Embryonic facial prominence (tissue), 1 donor: ENCODE results near the gene SMCO3.

ENCODE experiments used
- DNase-seq: peaks from one replicate; pipeline ENCODE4 v3.0.0-alpha.2; 2016; ENCODE audit errors: extremely low spot score

SMCO3 gene

DNA sequence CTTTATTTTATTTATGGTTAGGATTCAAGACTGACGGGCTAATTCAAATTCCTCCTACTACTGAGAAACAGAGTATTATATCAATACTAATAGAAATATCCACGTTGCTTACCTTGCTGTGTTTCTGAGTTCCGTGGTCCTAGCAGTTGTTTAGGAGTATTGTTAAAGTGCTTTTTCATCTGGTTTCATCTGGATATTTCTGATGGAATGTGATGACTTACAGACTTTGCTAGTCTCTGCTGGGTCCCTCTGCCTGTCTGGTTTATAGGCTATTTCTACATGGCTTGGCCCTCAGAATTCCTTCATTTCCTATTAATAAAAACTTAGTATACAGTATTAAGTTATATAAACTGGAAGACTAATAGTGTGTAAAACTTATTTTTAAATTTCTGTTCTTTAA, at the start of gene SMCO3:
Gene SMCO3 (minus strand): TSS at position 169 of the 400 bp plus-strand sequence. CDS start 7,502 bp downstream, outside the sequence.
- DNase-seq, result no peak

DNA sequence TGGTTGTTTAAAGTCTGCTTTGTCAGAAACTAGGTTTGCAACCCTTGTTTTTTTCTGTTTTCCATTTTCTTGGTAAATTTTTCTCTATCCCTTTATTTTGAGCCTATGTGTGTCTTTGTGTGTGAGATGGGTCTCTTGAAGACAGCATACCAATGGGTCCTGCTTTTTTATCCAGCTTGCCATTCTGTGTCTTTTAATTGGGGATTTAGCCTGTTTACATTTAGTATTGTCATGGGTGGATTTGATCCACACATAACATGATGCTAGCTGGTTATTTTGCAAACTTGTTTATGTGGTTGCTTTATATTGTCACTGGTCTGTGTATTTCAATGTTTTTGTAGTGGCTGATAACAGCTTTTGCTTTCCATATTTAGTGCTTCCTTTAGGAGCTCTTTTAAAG, 46.5 kb upstream of the SMCO3 start:
- DNase-seq, result no peak

DNA sequence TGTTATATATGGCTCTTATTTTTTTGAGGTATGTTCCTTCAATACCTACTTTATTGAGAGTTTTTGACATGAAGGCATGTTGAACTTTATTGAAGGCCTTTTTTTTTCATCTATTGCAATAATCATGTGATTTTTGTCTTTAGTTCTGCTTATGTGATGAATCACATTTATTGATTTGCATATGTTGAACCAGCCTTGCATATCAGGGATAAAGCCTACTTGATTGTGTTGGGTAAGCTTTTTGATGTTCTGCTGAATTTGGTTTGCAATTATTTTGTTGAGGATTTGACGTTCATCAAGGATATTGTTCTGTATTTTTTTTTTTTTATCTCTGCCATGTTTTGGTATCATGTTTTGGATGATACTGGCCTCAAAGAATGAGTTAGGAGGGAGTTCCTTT, 44.5 kb upstream of the SMCO3 start:
- no peak for DNase-seq

DNA sequence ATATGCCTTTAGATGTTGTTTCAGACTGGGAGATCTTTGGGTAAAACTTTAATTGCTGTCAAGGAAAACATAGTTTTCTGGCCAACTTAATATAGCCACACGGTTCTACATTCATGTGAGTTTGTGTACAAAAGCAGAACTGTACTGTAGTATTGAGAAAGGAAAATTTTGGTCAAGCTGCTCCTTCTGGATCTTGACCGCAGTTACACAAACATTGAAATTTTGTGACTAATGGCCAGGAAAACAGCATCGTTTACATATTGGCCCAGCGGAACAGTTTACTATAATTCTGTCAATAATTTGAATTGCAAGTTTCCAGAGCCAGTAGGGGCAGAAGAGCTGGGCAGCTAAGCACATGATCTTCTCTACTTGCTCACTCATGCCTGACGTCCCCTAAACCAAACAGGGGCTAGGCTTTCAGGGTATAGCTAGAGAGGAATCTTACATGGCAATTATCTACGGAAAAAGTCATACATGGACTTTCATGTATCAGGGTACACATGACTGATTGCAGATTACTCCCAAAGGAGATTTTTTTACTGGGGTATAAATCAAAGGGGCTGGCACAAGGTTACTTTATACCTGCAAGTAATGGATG, 40.7 kb upstream of the SMCO3 start:
- DNase-seq, result no peak

DNA sequence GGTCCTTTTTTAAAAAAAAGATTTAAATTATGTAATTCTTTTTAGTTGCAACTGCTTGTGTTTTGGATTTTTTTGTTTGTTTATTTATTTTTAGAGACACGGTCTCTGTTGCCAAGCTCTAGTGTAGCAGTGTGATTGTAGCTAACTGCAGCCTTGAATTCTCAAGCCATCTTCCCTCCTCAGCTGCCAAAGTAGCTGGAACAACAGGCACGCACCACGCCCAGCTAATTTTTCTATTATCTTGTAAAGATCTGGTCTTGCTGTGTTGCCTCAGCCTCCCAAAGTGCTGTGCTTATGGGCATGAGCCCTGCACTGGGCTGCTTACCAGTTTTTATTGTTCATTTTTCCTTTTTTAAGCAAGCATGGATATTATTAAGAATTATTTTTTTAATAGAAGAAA, 40.0 kb upstream of the SMCO3 start:
- DNase-seq, result no peak

DNA sequence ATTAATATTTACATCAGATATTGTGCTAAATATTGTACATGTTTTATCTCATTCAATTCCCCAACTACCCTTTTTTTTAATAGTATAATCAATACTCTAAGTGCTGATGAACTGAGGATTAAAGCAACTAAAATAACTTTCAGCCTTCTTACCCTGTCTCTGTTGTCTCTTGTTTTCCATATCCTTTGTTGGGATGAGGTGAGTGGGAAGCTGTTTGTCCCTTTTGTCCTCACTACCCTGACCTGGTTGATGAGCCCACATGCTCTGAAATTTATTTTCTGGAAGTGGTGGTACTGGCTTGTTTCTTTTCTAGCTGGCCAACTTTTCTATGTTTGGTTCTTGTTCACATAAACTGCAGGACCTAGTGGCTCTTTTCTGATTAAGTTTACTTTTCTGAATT, 38.9 kb upstream of the SMCO3 start:
- DNase-seq, result no peak

DNA sequence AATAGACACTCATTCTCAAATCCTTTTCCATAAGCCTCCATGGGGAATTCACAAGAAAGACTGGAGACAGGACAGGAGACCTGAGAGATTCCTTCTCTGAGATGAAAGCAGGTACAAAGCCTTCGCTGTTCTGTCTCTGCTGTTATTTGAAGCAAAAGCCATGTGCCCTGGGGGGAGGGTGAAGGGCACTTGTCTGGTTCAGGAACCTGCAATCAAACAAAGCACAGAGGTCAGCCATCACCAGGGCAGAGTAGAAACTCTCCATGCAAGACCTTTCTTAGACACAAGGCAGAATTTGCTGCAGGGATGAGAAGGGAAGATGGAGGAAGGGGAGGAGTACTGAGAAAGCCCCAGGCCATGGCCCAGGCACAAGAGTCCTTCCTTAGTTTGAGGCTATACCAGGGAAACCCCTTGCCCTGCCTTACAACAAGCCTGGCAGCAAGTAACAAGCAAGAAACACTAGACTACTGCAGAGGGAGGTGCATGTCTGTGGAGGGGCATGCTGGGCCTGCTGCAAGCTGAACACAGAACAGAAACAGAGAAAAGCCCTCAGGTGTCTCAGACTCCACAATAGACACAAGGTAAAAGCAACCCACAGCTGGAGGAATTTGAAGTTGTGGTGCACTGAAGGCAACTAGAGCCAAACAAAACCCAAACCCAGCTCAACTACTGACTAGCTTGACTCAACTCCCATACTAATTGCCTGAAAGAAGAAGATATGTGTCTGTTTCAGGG, 37.1 kb upstream of the SMCO3 start:
- no peak for DNase-seq

DNA sequence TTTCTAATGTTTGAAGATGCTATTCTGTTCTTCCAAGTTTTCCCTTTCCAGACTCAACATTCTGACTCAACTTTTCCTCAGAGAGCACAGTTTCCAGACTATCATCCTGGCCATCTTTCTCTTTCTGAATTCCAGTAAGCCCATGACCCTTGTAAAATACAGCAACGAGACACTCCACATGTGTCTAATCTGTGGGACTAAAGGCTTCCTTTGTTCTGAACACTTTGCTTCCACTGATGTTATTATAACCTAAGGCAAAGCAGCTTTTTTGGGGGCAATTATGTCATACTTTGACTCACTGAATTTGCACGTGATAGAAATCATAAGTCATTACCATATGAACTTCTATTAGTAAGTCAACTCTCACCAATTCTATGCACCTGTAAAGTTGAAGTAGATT, 35.7 kb upstream of the SMCO3 start:
- DNase-seq, result no peak

DNA sequence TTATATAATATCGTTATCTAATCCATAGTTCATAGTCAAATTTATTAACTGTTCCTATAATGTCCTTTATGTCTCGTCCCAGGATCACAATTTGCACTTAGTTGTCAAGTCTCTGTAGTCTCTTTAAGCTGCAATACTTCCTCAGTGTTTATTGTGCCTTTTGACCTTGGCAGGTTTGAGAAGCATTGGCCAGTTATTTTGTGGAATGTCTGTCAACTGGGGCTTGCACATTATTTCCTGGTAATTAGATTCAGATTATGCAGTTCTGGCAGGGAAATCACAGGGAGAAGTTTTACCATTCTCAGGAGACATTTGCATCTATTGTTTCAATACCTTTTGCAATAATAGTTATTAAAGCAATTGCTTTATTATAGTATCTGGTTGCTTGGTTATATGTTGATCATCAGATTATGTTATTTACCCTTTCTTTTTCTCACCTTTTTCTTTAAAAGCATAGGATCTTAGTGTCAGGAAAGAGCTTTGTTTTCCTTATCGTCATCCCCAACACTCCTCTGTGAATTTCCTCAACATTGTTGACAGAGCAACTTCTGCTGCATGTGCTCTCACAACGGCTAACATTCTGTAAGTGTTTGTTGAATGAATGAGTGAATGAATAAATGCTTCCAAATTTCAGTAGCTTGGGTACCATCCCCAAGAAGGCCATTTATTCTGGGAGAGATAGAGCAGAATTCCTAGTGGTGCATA, 33.0 kb upstream of the SMCO3 start:
- no peak for DNase-seq

DNA sequence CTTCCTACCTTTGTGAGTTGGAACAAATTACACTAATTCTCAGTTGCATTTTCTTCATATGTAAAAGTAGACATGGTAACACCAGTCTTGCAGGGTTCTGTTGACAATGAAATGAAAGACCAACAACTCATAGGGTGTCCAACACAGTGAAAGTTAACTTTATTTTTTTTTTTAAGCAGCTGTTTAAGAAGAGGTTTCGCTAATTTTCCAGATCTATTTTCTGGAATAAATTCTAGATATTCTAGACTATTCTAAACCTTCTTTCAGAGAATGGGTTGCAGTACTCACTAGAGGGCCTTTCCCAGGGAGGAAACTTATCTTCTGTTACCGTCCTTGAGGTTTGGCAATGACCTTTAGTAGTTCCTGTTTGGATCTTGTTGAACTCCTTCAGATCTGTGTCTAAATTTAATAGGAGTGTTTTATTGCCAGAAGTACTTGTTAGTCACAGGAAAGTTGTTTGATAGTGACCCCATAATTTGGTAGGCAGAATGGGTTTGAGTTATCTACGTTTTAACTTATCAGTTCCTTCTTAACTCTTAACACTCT, 32.1 kb upstream of the SMCO3 start:
- DNase-seq, result no peak

DNA sequence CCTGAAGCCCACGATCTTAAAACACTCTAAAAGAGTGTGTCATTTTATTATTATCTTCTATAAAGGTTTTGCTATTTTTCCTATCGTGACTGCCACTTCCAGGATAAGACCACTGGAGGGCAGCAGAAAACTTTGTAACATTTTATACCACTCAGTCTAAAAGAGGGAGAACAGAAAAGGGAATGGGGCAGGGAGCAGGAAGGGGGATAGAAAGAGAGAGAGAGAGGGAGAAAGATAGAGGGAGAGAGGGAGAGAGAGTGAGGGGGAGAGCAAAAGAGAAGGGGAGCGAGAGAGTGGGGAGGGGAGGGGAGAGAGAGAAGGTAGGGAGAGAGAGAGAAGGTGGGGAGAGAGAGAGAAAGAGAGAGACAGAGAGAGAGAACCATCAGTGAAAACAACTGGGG, 31.4 kb upstream of the SMCO3 start:
- peak; percentile 76 for DNase-seq

DNA sequence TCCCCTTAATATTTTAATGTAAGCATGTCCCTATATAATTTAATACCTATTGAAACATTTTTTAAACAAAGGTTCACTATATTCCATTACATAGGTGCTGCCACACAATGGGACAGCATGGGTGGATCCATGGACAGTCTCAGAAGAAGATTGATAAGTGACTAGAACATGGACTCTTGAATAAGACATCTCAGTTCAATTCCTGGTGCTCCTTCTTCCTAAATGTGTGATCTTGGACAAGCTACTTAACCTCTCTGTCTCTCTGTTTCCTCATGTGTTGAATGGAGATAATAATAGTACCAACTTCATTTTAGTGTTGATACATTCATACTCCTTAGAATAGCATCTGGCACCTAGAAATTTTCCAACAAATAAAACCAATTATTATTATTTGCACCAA, 30.4 kb upstream of the SMCO3 start:
- no peak for DNase-seq

DNA sequence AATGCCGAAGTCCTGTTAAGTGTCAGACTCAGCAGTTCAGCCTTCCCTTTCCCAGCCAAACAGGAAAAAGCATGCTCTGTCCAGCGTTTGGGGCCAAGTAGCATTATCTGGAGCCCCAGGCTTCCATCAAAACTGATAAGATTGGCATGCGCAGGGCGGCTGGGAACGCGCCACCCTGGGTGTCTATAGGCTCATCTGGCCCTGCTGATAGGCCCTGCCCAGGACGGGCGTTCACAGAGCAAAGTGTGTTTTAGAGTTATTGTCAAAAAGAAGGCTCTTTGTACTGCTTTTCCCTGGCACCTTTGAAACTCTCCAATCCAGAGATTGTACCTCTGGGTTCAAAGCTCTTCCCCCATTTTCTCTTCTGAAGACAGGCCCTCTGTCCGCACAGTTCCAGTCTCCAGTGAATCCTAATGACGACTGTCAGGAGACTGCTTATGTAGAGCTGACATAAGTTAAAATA, 29.5 kb upstream of the SMCO3 start, which contains the start of gene ART4:
Gene ART4 (minus strand): TSS at position 102 of the 463 bp plus-strand sequence. CDS start 413 bp downstream, outside the sequence.
- no peak for DNase-seq

DNA sequence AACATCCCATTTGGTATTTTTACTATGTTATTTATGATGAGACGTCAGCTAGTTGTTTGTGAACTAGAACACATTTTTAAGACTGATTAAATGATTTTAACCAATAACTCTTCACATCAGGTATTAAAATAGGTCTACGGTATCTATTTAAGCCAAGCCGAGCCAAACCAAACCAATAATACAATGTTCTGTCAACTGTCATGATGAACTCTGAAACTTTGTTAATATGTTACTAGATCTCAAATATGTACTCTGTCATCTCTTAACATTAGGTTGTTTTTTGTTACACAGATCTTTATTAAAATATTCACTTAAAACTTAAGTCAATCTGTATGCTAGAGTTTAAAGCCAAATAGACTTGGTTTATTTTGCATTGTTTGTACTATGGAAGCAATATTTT, 28.3 kb upstream of the SMCO3 start:
- no peak for DNase-seq

DNA sequence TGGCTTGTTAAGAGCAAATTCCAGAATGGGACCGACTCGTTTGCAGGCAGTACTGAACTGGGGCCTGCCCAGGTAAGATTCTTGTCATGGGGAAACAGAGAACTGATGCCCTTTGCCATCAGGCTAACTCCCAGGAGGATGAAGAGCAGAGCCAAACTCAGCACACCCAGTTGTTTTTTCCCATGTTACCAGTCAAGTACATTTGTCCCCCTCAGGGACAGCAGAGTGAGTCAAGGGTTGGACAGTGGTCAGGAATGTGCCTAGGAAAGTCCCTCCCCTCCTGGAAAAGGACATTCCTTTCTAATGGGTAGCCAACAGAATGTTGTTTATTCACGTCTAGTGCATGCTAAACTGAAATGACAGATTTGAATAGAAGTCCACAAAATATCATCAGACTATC, 27.8 kb upstream of the SMCO3 start:
- DNase-seq, result no peak

DNA sequence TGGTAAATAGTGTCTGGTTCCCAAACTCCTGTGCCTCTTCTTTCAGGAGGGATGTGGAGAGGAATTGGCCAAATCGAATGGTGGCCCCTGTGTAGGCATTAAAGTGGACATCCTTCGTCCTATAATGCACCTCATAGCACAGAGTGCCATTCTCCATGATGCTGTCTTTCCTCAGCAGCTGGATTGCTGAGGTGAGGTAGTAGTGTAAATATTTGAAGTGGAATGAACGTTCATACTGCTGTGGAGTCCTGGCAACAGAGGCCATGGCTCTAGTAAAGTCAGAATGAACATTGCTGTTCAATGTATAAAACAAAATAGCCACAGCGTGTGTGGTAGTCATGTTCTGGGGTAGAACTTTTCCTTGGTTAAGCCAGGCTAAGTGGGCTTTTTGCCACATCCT, 26.6 kb upstream of the SMCO3 start:
- DNase-seq, result no peak

DNA sequence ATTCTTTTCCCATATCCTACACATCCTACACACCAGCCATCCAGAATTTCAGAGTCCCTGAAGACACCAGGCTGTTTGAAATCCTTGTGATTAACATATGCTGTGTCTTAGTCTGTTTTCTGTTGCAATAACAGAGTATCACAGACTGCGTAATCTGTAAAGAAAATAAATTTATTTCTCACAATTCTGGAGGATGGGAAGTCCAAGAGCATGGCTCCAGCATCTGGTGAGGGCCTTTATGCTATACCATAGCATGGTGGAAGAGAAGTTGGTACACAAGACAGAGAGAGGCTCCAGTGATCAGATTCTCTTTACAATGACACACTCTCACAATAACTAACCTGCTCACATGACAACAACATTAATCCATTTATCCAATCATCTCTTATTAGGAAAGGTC, 25.3 kb upstream of the SMCO3 start:
- no peak for DNase-seq

DNA sequence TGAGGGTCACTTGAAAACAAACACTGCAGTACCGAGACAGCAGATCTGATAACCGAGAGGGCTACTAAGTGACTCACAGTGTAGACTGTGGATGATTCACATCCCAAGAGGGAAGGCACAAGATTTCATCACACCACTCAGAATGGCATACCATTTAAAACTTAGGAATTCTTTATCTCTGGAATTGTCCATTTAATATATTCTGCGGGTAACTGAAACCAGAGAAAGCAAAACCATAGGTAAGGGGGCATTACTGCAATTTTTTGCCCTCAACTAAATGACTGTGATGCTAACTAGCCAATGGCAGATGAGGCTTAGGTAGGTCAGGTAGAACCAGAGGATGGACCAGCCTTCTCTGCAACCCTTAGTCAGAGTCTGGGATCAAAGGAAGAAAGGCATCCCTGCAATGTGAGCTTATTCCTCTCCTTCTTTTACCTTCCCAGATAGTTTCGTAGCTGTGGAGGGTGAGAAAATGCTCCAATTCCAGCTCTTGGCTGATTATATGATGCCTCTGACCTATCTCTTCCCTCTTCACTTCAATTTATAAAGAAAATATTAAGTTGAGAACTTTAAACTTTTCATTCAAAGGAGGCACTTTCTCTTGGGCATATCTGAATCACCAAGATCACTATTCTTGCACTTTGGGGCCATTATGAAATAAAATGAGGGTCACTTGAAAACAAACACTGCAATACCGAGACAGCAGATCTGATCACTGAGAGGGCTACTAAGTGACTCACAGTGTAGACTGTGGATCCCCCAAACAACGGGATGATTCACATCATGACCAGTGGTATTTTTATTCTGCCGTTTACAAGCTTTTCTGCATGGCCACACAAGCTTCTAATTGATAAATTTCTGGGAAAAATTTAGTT, 22.6 kb upstream of the SMCO3 start:
- DNase-seq, result no peak

DNA sequence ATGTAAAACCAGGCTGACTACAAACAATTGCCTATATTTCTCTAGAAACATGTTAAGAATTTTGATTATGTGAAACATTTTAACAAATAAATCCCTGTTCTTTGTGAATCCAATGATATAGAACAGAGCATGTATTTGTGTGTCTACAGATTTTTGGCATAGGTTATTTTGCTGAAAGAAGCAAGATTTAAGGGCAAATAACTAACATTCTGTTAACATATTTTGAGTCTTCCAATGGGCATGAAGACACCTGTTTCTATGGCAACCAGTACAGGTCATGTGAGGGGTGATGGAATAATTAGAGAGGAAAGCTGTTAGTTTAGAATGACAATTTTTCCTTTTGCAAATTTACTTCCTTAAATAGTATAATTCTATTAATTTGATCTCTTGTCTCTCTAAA, 20.5 kb upstream of the SMCO3 start:
- DNase-seq, result no peak

DNA sequence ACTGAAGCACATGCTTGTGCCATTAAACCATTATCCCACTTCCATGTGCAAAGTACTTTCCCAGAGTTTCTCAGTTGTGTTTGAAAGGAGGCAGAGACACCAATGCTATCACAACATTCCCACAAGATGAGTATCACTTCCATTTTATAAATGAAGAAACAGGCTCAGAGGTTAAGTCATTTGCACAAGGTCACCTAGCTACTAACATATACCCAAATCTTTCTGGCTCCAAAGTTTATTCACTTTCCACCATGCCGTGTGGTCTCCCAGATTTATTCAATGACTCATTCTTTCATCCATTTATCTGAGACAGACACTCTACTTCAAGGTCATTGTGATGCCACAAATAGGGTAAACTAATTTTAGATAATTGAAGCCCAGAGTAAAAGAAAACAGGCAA, 20.0 kb upstream of the SMCO3 start:
- no peak for DNase-seq

DNA sequence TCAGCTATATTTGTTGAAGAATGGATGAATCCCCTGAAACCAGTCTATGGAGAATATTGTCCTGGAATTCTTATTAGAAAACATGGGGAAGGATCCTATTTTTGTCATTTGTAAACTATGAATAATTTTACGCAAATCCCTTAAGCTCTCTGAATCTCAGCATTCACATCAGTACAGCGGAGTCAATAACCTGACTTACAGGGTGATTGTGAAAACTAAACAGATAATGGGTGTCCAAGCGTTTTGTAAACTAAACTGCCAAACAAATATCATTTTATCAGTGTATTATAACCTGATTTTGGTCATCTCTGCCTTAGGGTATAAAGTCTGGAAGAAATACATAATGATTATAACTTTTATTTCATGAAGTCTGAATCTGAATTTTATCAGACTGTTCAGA, 19.4 kb upstream of the SMCO3 start:
- DNase-seq, result no peak

DNA sequence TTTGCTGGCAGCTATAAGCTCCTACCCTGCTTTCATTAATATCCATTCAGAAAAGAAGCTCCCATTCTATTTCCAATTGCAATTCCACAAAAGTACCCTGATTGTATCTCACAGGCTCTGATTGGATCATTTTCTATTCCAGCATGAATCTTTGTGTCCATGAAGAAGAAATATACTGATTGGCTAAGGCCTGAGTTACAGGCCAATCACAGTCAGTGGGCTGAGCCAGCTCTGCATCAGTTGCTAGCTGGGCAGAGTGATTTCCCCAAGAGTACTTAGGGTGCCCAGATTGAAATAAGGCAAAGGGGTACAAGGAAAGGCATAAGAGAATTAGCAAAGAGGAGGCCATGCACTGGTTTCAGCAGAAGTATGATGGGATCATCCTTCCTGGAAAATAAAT, 14.9 kb upstream of the SMCO3 start:
- DNase-seq, result no peak
